Hematopoietic multipotent progenitor cell treated with erythropoietin and hydrocortisone succinate and interleukin-3 and kit ligand, for 15 days (in vitro differentiated cells): Measurements from ENCODE around the gene KCNMB3.
A peak's percentile ranks its signal among the peaks of the same experiment; 100 is the strongest.
"Not testable (repeated sequence)": the region's sequence is repeated elsewhere in the genome, so short reads cannot be mapped to it uniquely, and the experiment has no call there.

Experiments
- DNase-seq: peaks from one replicate; pipeline ENCODE4 v3.0.0-alpha.2; 2015; ENCODE audit warnings: low spot score

Gene KCNMB3, protein sequence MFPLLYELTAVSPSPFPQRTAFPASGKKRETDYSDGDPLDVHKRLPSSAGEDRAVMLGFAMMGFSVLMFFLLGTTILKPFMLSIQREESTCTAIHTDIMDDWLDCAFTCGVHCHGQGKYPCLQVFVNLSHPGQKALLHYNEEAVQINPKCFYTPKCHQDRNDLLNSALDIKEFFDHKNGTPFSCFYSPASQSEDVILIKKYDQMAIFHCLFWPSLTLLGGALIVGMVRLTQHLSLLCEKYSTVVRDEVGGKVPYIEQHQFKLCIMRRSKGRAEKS

DNA sequence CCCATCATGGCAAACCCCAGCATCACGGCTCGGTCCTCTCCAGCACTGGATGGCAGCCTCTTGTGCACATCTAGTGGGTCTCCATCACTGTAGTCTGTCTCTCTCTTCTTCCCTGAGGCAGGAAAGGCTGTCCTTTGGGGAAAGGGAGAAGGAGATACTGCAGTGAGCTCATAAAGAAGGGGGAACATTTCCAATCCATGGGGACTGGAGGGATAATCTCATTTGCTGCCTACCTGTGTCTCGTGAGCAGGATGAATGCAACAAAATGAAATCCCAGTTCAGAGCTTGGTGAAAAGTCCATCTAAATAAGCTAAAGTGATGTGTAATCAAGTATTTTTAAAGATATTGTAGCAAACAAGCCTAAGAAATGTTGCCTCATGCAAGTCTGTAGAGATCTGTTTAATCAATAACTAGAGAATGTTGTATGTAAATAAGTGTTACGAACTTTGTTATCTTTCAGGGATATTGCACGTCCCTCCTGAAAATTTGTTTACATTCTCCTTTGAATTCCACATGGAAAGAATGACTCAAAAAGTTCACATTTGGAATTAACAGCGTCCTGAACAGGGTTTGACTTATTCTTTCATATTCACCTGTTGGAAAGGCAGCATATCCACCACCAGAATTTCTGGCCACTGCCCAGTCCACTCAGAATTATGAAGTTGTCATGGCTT is at the start of gene KCNMB3:
Gene KCNMB3, minus strand, starts transcription at position 312 of the 674 bp plus-strand sequence. Its CDS starts 124 bp downstream, at position 188.
- DNase-seq = no peak

- no peak for DNase-seq
Measured at GRCh38 chr3:179299999-179300613, 49.2 kb upstream of the KCNMB3 start.

DNA sequence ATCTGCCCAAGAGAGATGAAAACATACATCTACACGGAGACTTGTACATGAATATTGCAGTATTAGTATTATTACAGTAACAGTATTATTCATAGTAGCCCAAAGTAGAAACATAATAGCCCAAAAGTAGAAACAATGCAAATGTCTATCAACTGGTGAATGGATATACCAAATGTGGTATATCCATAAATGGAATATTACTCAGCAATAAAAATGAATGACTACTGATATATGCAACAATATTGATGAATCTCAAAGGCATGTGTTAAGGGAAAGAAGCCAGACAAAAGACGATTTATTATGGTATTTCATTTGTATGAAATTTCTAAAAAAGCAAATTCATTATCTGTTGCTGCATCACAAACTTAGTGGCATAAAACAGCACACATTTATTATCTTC is 48.4 kb upstream of the KCNMB3 start:
- DNase-seq = no peak

DNA sequence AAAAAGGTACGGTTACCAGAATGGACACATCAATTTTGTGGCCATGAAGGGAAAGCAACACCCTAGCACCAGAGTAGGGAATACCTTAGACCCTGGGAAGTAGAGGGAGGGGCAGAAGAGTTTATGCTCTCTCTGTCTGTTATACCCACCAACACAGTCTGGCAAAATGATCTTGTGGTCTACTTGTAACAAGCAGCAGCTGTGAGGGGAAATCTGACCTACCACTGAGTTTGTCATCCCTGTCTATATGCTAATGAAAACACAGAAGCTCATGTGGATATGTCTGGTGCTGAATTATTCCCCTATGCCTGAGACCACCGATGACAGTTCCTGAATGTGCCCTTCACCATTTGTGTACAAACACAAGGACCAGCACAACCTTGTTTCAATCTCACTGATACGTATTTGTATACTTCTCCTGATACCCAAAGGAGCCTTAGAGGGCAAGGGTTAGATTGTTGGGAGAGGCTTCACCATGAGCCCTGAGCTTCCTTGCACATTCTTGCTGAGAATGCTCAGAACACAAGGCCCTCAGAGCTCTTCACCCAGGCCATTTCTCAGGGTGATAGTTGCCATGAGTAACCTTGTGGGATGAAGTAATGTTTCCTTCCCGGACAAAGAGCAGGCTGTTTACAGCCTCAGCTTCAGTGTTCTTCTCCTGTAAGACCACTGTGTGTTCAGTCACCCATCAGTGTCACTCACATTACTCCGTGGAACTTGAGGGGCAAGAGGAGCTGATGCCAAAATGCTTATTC is 47.2 kb upstream of the KCNMB3 start:
- no peak for DNase-seq

DNA sequence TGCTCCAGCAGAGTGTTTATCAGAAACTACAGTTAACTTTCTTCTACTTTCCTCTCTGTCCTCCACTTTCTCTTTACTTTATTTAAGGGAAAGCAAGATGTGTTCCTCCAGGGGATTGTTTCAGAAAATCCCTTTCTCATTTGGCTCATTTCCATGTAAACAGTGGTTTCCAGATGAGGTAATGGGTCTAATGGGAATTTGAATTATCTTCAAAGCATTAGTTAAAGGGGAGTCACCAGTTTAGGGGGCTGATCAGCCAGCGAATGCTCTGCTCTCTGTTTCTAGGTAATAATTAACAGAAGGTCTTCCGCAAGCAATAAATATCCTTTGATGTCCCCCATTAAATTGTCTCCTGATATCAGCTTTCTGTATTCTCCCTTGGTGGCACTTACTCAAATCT is 41.5 kb upstream of the KCNMB3 start:
- DNase-seq = no peak

DNA sequence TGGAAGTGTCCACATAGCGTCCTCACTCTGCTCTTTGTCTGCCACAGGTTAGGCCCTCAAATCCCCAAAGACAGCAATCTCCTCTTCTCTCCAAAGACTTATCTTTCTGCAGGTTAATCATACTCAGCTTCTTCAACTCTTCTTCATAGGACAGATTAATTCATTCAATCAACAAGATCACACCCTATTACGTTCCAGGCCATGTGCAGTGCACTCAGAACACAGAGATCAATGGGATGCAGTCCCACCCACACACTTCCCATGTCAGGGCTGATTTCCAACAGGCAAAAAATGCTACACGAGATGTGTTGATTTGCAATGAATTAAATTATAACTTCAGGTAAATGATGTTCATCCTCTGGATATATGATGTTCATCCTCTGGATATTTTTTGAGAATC is 38.4 kb upstream of the KCNMB3 start:
- no peak for DNase-seq

- no peak for DNase-seq
Measured at GRCh38 chr3:179288845-179289244, 37.9 kb upstream of the KCNMB3 start.

DNA sequence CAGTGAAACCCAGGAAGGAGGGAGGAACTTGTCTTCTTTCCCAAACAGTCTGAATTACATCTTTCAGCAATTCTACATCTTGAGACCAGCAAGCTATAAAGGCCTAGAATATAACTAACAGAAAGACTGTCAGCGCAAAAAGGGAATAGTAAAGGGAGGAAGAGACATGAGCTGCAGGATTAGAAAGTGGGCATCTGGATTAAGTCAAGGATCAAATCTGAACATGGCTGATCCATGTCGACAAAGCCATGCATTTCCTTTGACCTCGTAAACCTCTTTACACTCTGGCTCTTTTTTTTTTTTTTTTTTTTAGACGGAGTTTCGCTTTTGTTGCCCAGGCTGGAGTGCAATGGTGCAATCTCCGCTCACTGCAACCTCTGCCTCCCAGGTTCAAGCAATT is 35.4 kb upstream of the KCNMB3 start:
- DNase-seq = no peak

- no peak for DNase-seq
Measured at GRCh38 chr3:179281825-179282224, 30.9 kb upstream of the KCNMB3 start.

- no peak for DNase-seq
Measured at GRCh38 chr3:179279837-179280236, 28.9 kb upstream of the KCNMB3 start.

DNA sequence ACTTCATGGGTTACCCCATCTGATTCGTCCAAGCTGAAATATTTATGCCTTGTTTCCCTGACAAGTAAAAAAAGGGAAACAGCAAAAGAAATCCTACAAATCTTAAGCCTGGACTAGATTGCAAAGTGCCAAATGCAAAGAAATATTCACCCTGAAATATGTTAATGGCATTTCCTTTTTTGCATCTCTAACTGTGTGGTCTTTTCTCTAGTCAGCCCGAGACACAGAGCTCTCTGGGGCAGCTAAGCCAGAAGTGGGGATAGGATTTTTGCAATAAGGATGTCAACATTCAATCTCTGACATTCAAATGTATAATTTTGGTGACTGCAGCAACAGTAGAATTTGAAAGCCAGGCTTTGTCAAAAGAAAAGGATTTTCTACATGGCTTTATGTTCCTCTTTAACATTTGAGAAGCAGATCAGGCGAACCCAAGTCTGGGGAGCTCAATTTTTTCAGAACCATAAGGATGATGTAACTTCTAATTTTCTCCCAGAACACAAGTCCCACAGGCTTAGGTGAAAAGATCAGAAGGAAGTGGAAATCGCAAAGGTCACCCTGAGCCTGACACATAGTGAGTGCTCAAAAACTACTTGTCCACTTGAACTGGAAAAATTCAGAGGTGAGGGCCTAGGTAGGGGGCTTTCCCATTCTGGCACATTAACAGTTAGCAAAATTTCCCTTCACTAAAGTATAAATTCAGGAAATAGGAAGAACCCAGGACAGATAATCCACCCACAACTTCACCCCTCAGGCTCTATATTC is 28.2 kb upstream of the KCNMB3 start:
- DNase-seq = no peak

DNA sequence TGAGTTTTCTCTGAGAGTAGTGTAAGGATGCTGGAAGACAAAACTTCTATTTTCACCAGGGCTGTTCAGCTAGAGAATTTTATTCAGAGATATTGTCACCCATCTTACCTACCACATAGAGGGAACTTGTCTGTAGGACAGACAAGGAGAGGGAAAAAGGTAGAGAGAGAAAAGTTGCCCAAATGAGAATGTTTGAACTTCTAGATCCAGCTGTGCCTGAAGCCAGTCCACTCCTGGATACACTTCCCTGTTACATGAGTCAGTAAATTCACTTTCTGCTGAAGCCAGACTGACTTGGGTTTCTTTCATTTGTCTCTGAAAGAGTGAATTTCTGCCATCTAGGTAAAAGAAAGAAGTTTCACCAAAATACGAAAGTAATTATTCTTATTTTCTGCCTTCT is 27.2 kb upstream of the KCNMB3 start:
- DNase-seq = no peak

- DNase-seq = no peak
Measured at GRCh38 chr3:179276743-179277142, 25.8 kb upstream of the KCNMB3 start.

- no peak for DNase-seq
Measured at GRCh38 chr3:179276001-179276400, 25.1 kb upstream of the KCNMB3 start.

GRCh38 chr3:179274434-179274833 is 23.5 kb upstream of the KCNMB3 start:
- DNase-seq = not testable (repeated sequence)

GRCh38 chr3:179272385-179272784 is 21.5 kb upstream of the KCNMB3 start:
- DNase-seq = no peak

DNA sequence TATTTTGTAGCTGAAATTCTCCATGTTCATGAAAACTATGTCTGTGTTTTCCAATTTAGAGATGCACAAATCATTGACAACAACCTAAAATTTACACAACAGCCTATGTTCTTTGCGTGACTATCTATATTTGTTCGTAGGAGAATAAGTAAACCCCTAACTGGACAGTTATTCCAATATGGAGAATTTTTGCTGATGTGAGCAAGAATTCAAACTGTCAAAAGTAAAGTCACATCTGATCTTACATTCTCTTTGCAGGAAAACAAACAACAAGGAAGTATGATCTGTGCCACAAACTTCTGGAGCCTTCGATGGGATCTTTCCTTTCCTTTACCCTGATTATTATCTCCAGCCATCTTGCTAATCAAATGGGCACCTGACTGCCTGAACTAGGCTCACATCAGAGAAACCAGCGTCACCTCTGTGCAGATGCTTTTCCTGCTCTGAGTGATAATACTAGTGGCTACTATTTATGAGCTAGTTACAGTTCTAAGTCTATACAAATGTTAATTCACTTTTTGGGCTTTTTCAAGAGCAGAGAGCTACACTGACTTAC is 18.3 kb upstream of the KCNMB3 start:
- DNase-seq = no peak

- DNase-seq = no peak
Measured at GRCh38 chr3:179268400-179269051, 17.6 kb upstream of the KCNMB3 start.

DNA sequence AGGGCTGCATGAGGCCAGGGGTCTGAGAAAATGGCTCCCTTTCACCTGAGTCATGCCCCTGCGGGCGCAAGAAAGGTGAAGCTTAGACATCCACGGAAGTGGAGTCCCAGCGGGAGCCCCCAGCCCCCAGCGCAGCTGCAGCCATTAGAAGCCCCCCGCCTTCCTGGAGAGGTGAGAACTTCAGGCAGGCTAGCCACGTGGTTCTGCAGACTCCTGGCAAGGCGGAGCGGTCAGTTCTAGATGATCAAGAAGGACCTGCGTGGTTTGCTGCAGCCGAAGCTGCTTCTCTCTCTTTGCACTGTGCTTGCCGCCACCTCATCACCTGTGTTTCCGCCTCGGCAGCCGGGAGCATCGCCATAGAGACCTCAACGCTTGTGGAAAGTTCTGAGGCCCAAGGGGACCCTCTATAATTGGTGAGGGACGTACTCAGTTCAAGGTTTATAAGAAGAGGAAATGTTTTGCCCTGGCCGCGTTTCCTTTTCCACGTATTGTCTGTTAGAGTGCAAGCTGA is 15.8 kb upstream of the KCNMB3 start:
- DNase-seq = no peak

- peak; percentile 27 for DNase-seq
Measured at GRCh38 chr3:179265875-179266274, 15.0 kb upstream of the KCNMB3 start.

GRCh38 chr3:179265092-179265491 is 14.2 kb upstream of the KCNMB3 start:
- DNase-seq = no peak
